B cell (primary cell): Measurements from ENCODE around the gene C19orf33.

Source experiments
- CTCF ChIP-seq: fragments of 200-600 bp; IDR thresholded peaks from one replicate; pipeline ENCODE4 v1.8.0; 2022; ENCODE audit warnings: antibody characterized with exemption, mild to moderate bottlenecking
- EZH2 ChIP-seq: IDR thresholded peaks from 2 replicates; pipeline ENCODE4 v1.6.1; 2012; ENCODE audit warnings: borderline replicate concordance, low read depth, mild to moderate bottlenecking, moderate library complexity, low read length; ENCODE audit not compliant: insufficient read depth, poor library complexity, severe bottlenecking

- TF ChIP-seq CTCF: no peak
- no peak for TF ChIP-seq EZH2
These were observed 22.5 kb downstream of the C19orf33 start for GRCh38 chr19:38326591-38326990.
